ENCODE data around the gene BIRC7. TPM values are rescaled to one million over a fixed set of nuclear protein-coding genes. Genes with fewer than 3 reads are reported as not detected.

Gene BIRC7
- total and polyA plus RNA-seq, 2 donors from 2014 or later: 0.30 to 4.0 TPM

- Histone ChIP-seq H3K9ac (ENCODE audit: low read length in 3 of 3) (no peak overlapping the region), H3K36me3 (ENCODE audit: control insufficient read depth in 2 of 3, insufficient read depth in 3 of 3, low read length in 3 of 3) (no peaks in the 10 kb centered on the region), H3K9me3 (ENCODE audit: control insufficient read depth in 2 of 3, insufficient read depth in 1 of 3, low read length in 3 of 3) (no peaks in the 10 kb centered on the region), H3K4me3 (ENCODE audit: low read length in 3 of 3) (no peak overlapping the region), H3K27ac (ENCODE audit: low read depth in 2 of 2, low read length in 2 of 2) (no peak overlapping the region), H3K4me1 (ENCODE audit: control insufficient read depth in 2 of 3, insufficient read depth in 2 of 3, low read depth in 1 of 3, low read length in 3 of 3) (peaks cover 0 to 3% (median 0%) of the 10 kb centered on the region in 3 donors), H3K27me3 (ENCODE audit: control insufficient read depth, insufficient read depth, low read length) (no peaks in the 10 kb centered on the region)
- FAIRE-seq (no peak), DNase-seq (peak in 2 of 5 donors; percentile 66 to 76)
- intact Hi-C loops (cut with DNase I): no loop called here
- no peak for TF ChIP-seq CTCF (IDR thresholded peaks at IDR 0.05; ENCODE audit: borderline replicate concordance, extremely low read depth, insufficient read depth)
Measured at GRCh38 chr20:63264519-63264918, 28.8 kb downstream of the BIRC7 start.

GRCh38 chr20:63265891-63266515 lies 30.3 kb downstream of the BIRC7 start:
- Histone ChIP-seq H3K27ac (ENCODE audit: low read depth in 2 of 2, low read length in 2 of 2) (no peak overlapping the region), H3K9me3 (ENCODE audit: control insufficient read depth in 2 of 3, insufficient read depth in 1 of 3, low read length in 3 of 3) (no peaks in the 10 kb centered on the region), H3K36me3 (ENCODE audit: control insufficient read depth in 2 of 3, insufficient read depth in 3 of 3, low read length in 3 of 3) (peaks cover 0 to 2% (median 0%) of the 10 kb centered on the region in 3 donors), H3K4me1 (ENCODE audit: control insufficient read depth in 2 of 3, insufficient read depth in 2 of 3, low read depth in 1 of 3, low read length in 3 of 3) (peaks cover 0 to 3% (median 0%) of the 10 kb centered on the region in 3 donors), H3K4me3 (ENCODE audit: low read length in 3 of 3) (no peak overlapping the region), H3K9ac (ENCODE audit: low read length in 3 of 3) (no peak overlapping the region), H3K27me3 (ENCODE audit: control insufficient read depth, insufficient read depth, low read length) (no peaks in the 10 kb centered on the region)
- no peak for TF ChIP-seq CTCF (IDR thresholded peaks at IDR 0.05; ENCODE audit: borderline replicate concordance, extremely low read depth, insufficient read depth)
- no peak for FAIRE-seq
- DNase-seq: peak in 3 of 5 donors; percentile 55 to 84 (median 71)
- intact Hi-C loops (cut with DNase I): no loop called here

GRCh38 chr20:63267691-63268090 lies 32.0 kb downstream of the BIRC7 start:
- intact Hi-C loops (cut with DNase I): no loop called here
- Histone ChIP-seq H3K27me3 (ENCODE audit: control insufficient read depth, insufficient read depth, low read length) (no peaks in the 10 kb centered on the region), H3K9me3 (ENCODE audit: control insufficient read depth in 2 of 3, insufficient read depth in 1 of 3, low read length in 3 of 3) (no peaks in the 10 kb centered on the region), H3K36me3 (ENCODE audit: control insufficient read depth in 2 of 3, insufficient read depth in 3 of 3, low read length in 3 of 3) (peaks cover 0 to 2% (median 0%) of the 10 kb centered on the region in 3 donors), H3K4me1 (ENCODE audit: control insufficient read depth in 2 of 3, insufficient read depth in 2 of 3, low read depth in 1 of 3, low read length in 3 of 3) (peaks cover 0 to 3% (median 2%) of the 10 kb centered on the region in 3 donors), H3K9ac (ENCODE audit: low read length in 3 of 3) (no peak overlapping the region), H3K27ac (ENCODE audit: low read depth in 2 of 2, low read length in 2 of 2) (no peak overlapping the region), H3K4me3 (ENCODE audit: low read length in 3 of 3) (no peak overlapping the region)
- DNase-seq: no peak
- no peak for TF ChIP-seq CTCF (IDR thresholded peaks at IDR 0.05; ENCODE audit: borderline replicate concordance, extremely low read depth, insufficient read depth)
- FAIRE-seq: no peak
